ENCODE results near the gene DNAL1.
A peak's percentile ranks its signal among the peaks of the same experiment; 100 is the strongest.

Gene DNAL1

DNA sequence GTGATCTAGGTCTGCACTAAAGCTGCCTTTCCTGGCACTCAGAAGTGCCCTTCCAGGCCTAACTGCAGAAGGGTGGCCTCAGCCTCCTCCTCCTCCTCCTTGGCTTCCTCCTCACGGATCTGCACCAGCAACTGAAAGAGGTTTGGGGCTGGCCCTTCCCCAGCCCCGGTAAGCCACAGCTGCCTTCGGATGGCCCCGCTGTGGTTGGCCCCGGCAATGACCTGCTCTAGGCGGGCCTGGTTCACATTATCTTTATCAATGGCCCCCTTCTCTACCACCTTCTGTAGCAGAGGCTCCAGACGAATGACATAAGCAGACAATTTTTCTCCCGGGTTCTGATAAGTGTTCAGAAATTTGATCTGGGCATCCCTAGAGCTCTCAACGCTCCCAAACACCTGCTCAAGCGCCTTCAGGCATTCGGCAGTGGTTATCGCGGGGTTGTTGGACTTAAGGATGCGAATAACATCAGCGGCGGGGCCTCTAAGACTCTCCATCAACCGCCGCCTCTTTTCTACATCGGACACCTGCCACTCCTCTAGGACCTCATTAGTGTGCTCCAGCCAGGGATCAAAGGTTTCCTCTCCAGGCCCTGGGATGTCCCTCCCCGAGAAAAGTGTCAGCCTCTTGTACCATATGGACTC is 67.9 kb downstream of the DNAL1 start:
- TF ChIP-seq, protein P1, sequence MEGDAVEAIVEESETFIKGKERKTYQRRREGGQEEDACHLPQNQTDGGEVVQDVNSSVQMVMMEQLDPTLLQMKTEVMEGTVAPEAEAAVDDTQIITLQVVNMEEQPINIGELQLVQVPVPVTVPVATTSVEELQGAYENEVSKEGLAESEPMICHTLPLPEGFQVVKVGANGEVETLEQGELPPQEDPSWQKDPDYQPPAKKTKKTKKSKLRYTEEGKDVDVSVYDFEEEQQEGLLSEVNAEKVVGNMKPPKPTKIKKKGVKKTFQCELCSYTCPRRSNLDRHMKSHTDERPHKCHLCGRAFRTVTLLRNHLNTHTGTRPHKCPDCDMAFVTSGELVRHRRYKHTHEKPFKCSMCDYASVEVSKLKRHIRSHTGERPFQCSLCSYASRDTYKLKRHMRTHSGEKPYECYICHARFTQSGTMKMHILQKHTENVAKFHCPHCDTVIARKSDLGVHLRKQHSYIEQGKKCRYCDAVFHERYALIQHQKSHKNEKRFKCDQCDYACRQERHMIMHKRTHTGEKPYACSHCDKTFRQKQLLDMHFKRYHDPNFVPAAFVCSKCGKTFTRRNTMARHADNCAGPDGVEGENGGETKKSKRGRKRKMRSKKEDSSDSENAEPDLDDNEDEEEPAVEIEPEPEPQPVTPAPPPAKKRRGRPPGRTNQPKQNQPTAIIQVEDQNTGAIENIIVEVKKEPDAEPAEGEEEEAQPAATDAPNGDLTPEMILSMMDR (IDR thresholded peaks at IDR 0.05; ENCODE audit: low read depth, low read length): no peak
- DNase-seq (ENCODE audit: low read depth in 2 of 2): peak in 1 of 2 donors; percentile 25
- H3K4me3 ChIP-seq (replicated peaks in 1 of 2; ENCODE audit: low read depth in 2 of 2, low read length in 2 of 2): peak overlapping the region; percentile 80 to 86

DNA sequence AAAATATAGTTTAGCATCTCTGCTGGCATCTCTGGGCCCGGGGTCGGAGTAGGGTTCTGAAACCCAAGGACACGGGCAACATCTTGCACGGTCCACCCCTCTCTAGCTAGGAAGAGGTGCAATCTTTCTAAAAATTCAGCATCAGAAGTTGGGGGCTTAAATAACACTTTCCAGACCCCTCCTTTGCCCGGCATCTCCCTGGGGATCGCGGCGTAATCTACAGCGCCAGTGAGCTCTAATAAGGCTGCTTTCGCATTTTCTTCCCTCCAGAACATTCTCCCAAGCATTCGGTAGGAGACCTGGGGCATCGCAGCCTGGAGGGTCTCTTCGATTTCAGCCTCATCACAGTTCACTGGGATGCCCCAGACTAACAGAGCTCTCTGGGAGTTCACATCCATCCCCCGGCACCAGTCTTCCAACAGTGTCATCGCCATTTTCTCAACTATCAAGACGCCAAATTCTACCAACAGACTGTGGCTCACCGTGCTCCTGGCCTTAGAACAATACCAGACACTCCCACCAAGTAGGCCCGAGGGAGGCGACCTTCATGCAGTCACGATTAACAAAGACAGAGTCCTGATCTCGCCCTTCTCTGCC is 68.5 kb downstream of the DNAL1 start:
- peak in 1 of 2 donors; percentile 22 for DNase-seq (ENCODE audit: low read depth in 2 of 2)
- H3K4me3 ChIP-seq (replicated peaks in 1 of 2; ENCODE audit: low read depth in 2 of 2, low read length in 2 of 2): peak overlapping the region; percentile 80 to 86
- TF ChIP-seq, protein P1 (IDR thresholded peaks at IDR 0.05; ENCODE audit: low read depth, low read length): no peak

DNA sequence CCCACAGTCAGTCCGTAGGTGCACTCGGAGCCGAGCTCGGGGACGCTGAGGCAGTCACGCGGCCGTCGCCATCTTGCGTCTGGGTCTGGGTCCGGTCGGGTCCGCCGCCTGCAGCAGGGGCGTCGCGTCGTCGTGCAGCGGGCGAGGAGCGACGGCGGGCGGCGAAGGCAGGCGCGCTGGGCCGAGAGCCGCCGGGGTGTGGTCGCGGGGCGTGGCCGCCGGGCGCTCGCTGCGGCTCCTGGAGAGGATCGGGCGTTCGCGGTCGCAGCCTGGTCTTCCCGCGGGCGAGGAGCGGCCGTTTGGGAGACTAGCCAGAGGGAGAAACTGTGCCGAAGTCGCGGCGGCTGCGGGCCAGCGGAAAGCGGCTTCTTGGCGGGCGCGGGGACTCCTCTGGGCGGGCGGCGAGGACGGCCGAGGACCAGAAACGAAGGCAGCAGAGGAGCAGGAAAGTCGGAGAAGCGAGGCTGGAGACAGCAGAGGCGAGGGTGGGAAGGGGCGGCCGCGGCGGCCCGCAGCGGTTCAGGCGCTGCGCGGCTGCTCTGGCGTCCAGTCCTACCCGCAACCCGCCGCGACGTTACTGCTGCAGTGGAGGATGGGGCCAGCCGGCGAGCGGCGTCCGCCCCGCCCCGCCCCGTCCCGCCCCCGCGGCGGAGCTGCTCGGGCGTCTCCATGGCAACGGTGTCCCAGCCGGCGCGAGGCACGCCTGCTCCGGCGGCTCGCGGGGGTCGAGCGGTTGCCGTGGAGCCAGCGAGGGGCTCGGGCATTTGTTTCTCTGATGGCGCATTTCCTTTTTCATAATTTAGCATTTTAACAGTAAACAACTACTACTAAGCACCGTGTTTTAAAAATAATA is 69.2 kb downstream of the DNAL1 start, which contains the start of gene PNMA1:
TSS of gene PNMA1 (minus strand) at position 582 of the 853 bp plus-strand sequence. CDS start 745 bp downstream, outside the sequence.
- TF ChIP-seq, protein P1 (IDR thresholded peaks at IDR 0.05; ENCODE audit: low read depth, low read length): no peak
- peak within 1 kb of the TSS; percentile 80 to 86 for H3K4me3 ChIP-seq (replicated peaks in 1 of 2; ENCODE audit: low read depth in 2 of 2, low read length in 2 of 2)
- peak; percentile 78 to 86 for DNase-seq (ENCODE audit: low read depth in 2 of 2)

DNA sequence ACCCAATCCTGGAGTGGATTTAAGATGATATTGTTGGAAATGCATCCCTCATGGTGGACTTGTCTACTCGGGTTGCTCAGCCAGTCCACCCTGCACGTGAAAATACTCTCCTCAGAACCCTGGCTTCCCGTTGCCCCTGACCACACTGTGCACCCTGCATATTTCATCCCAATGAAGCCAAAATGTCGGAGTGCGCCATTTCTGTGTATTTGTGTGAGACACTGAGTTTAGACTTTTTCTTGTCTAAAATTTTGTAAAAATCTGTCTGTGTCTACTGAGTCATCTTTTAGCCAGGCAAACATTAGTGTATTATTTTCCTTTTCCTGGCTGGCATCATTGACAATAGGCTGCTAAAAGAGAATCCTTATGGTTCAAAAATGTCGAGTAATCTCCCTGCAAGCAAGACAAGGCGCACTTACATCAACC is 69.9 kb downstream of the DNAL1 start:
- TF ChIP-seq, protein P1 (IDR thresholded peaks at IDR 0.05; ENCODE audit: low read depth, low read length): no peak
- DNase-seq (ENCODE audit: low read depth in 2 of 2): peak in 1 of 2 donors; percentile 47
- H3K4me3 ChIP-seq (replicated peaks in 1 of 2; ENCODE audit: low read depth in 2 of 2, low read length in 2 of 2): peak overlapping the region in 1 of 2 donors; percentile 86

DNA sequence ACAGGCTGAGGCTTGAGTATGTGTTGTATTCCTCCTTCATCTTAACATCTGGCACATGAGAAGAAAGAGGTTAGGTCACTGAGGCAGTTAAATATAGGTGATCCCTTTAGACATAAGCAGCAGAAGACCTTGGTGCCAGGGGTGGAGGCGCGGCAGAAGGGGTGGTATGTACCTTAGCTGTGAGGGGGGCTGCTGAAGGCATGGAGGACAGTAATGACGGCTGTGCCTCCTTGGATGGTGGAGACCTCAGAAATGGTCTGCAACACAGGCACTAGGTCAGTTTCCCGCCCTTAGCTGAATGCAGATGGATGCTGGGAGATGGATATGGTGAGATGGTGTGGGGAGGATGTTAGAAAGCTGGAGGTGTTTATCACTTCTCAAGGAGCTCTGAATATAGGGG is 70.9 kb downstream of the DNAL1 start:
- TF ChIP-seq, protein P1 (IDR thresholded peaks at IDR 0.05; ENCODE audit: low read depth, low read length): no peak
- H3K4me3 ChIP-seq (replicated peaks in 1 of 2; ENCODE audit: low read depth in 2 of 2, low read length in 2 of 2): no peak overlapping the region
- no peak for DNase-seq (ENCODE audit: low read depth in 2 of 2)

DNA sequence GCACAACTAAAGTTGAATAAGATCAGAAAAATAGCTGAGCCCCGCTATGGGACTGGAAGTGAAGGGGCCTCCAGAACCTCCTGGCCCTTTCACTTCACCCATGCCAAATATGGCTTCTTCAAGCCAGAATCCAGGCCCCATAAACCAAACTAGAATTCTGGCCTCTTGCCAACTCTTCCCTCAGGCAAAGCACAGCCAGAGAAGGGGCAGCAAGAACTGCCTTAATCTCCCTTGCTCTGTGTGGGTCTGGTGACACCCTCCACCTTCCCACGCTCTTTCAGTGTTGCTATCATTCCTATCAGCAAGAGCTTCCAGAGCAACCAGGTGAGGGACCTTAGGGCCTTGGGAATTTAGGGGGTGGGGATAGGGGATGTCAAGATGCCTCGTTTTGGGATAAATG is 72.5 kb downstream of the DNAL1 start:
- DNase-seq (ENCODE audit: low read depth in 2 of 2): no peak
- no peak overlapping the region for H3K4me3 ChIP-seq (replicated peaks in 1 of 2; ENCODE audit: low read depth in 2 of 2, low read length in 2 of 2)
- TF ChIP-seq, protein P1 (IDR thresholded peaks at IDR 0.05; ENCODE audit: low read depth, low read length): no peak

Measured in cardiac fibroblast (primary cell).